ENCODE measurements around the gene PPM1H. TPM values are rescaled to one million over a fixed set of nuclear protein-coding genes. Genes with fewer than 3 reads are reported as not detected.

The PPM1H gene
- total and polyA plus RNA-seq, 2 donors (not counting 1 experiment from before 2014, with no cell fraction given), result 0.01 TPM; not detected in 1

GRCh38 chr12:62613081-62613480, 321.9 kb downstream of the PPM1H start:
- Mint-ChIP-seq H3K9me3 (ENCODE audit: insufficient read depth) (no peaks in the 10 kb centered on the region), H3K27ac (no peak overlapping the region), H3K27me3 (no peaks in the 10 kb centered on the region), H3K4me1 (no peaks in the 10 kb centered on the region), H3K4me3 (no peak overlapping the region)
- H3K27me3 ChIP-seq (replicated peaks in 1 of 4; ENCODE audit: control extremely low read depth in 1 of 4, control insufficient read depth in 3 of 4, insufficient read depth in 4 of 4, low read length in 3 of 4), result no peaks in the 10 kb centered on the region
- no peaks in the 10 kb centered on the region for H4K20me1 ChIP-seq (ENCODE audit: control insufficient read depth, insufficient read depth, low read length, poor library complexity, severe bottlenecking)
- H3K9me3 ChIP-seq (ENCODE audit: control extremely low read depth in 1 of 3, control insufficient read depth in 2 of 3, insufficient read depth in 1 of 3, low read length in 2 of 3), result no peaks in the 10 kb centered on the region
- no peak overlapping the region for H3K4me3 ChIP-seq (ENCODE audit: control extremely low read depth in 1 of 5, extremely low read depth in 1 of 5, insufficient read depth in 1 of 5, low read depth in 2 of 5, low read length in 4 of 5)
- H2AFZ ChIP-seq (ENCODE audit: insufficient read depth, low read depth, low read length, poor library complexity, severe bottlenecking), result no peak overlapping the region
- no peak for DNase-seq
- intact Hi-C loops (cut with micrococcal nuclease), result no loop called here
- H3K79me2 ChIP-seq (ENCODE audit: control insufficient read depth, insufficient read depth, low read length), result peaks cover 33% of the 10 kb centered on the region
- WGBS (ENCODE audit: insufficient coverage), result no CpG with 5 or more reads among the region's 1 CpG
- POLR2A ChIA-PET, result no interaction called here
- ATAC-seq (ENCODE audit: low read depth), result no peak
- TF ChIP-seq EZH2 (IDR thresholded peaks at IDR 0.05; ENCODE audit: borderline replicate concordance, insufficient read depth, low read depth, low read length, poor library complexity, severe bottlenecking) (no peak), CTCF (IDR thresholded peaks at IDR 0.05) (no peak)
- no peak overlapping the region for H3K9ac ChIP-seq (ENCODE audit: low read length)
- CTCF ChIA-PET, result interaction anchor here (0.6 to 1.1 kb wide), 2 partner anchors 23 to 181 kb away, joined by 3 to 4 read pairs; no protein-coding TSS in a partner anchor
- no peaks in the 10 kb centered on the region for H3K4me1 ChIP-seq (ENCODE audit: control insufficient read depth in 2 of 2, insufficient read depth in 2 of 2, low read length in 2 of 2)
- H3K36me3 ChIP-seq (replicated peaks in 1 of 2; ENCODE audit: control extremely low read depth in 1 of 2, control insufficient read depth in 1 of 2, extremely low read depth in 1 of 2, insufficient read depth in 2 of 2, low read length in 1 of 2), result peaks cover 0 to 1% of the 10 kb centered on the region in 2 experiments
- H3K27ac ChIP-seq (ENCODE audit: low read length in 2 of 2), result no peak overlapping the region
- H3K4me2 ChIP-seq (replicated peaks; ENCODE audit: low read depth, low read length, poor library complexity, severe bottlenecking), result no peak overlapping the region

GRCh38 chr12:62606654-62607053, 328.3 kb downstream of the PPM1H start:
- WGBS (ENCODE audit: insufficient coverage), result 100% methylated on average over 1 of the region's 1 CpG
- Mint-ChIP-seq H3K4me3 (no peak overlapping the region), H3K4me1 (peaks cover 32% of the 10 kb centered on the region), H3K27ac (no peak overlapping the region), H3K27me3 (no peaks in the 10 kb centered on the region), H3K9me3 (ENCODE audit: insufficient read depth) (no peaks in the 10 kb centered on the region)
- Histone ChIP-seq H4K20me1 (ENCODE audit: control insufficient read depth, insufficient read depth, low read length, poor library complexity, severe bottlenecking) (no peaks in the 10 kb centered on the region), H3K36me3 (replicated peaks in 1 of 2; ENCODE audit: control extremely low read depth in 1 of 2, control insufficient read depth in 1 of 2, extremely low read depth in 1 of 2, insufficient read depth in 2 of 2, low read length in 1 of 2) (no peaks in the 10 kb centered on the region), H3K27me3 (replicated peaks in 1 of 4; ENCODE audit: control extremely low read depth in 1 of 4, control insufficient read depth in 3 of 4, insufficient read depth in 4 of 4, low read length in 3 of 4) (no peaks in the 10 kb centered on the region), H3K4me3 (ENCODE audit: control extremely low read depth in 1 of 5, extremely low read depth in 1 of 5, insufficient read depth in 1 of 5, low read depth in 2 of 5, low read length in 4 of 5) (no peak overlapping the region), H3K27ac (ENCODE audit: low read length in 2 of 2) (no peak overlapping the region), H2AFZ (ENCODE audit: insufficient read depth, low read depth, low read length, poor library complexity, severe bottlenecking) (no peak overlapping the region), H3K4me1 (ENCODE audit: control insufficient read depth in 2 of 2, insufficient read depth in 2 of 2, low read length in 2 of 2) (peaks cover 16 to 20% of the 10 kb centered on the region in 2 donors), H3K9ac (ENCODE audit: low read length) (no peak overlapping the region), H3K9me3 (ENCODE audit: control extremely low read depth in 1 of 3, control insufficient read depth in 2 of 3, insufficient read depth in 1 of 3, low read length in 2 of 3) (no peaks in the 10 kb centered on the region), H3K4me2 (replicated peaks; ENCODE audit: low read depth, low read length, poor library complexity, severe bottlenecking) (no peak overlapping the region), H3K79me2 (ENCODE audit: control insufficient read depth, insufficient read depth, low read length) (peaks cover 68% of the 10 kb centered on the region)
- DNase-seq (no peak), ATAC-seq (ENCODE audit: low read depth) (no peak)
- TF ChIP-seq EZH2 (IDR thresholded peaks at IDR 0.05; ENCODE audit: borderline replicate concordance, insufficient read depth, low read depth, low read length, poor library complexity, severe bottlenecking) (no peak), CTCF (IDR thresholded peaks at IDR 0.05) (no peak)
- POLR2A ChIA-PET, result interaction anchor here (1.3 kb wide), 1 partner anchor 8 kb away, joined by 5 read pairs; no protein-coding TSS in a partner anchor
- intact Hi-C loops (cut with micrococcal nuclease), result loop anchor here (10.0 kb wide), 1 partner anchor 1798 kb away; the partner anchor contains the start of gene XPOT
- CTCF ChIA-PET, result interaction anchor here (0.7 to 1.8 kb wide), 5 partner anchors 8 to 206 kb away, joined by 3 to 6 read pairs (median 3); no protein-coding TSS in a partner anchor

Data from B cell (primary cell).